GM18511 (cell line): ENCODE data around the gene MINDY4.

Experiments used
- ATAC-seq: cut with Tn5 transposase; IDR thresholded peaks from one replicate; pipeline ENCODE4 v1.9.1; 2021; ENCODE audit warnings: mild to moderate bottlenecking, moderate library complexity; ENCODE audit not compliant: unreplicated experiment

The MINDY4 gene

GRCh38 chr7:30851651-30852307 lies 80.6 kb downstream of the MINDY4 start:
- ATAC-seq: no peak

GRCh38 chr7:30852308-30852684 lies 81.1 kb downstream of the MINDY4 start:
- no peak for ATAC-seq

- no peak for ATAC-seq
Observed at GRCh38 chr7:30852744-30853288, 81.6 kb downstream of the MINDY4 start.

GRCh38 chr7:30853576-30853975 lies 82.4 kb downstream of the MINDY4 start:
- ATAC-seq: no peak

GRCh38 chr7:30855936-30856335 lies 84.7 kb downstream of the MINDY4 start:
- ATAC-seq: no peak

- ATAC-seq: no peak
Observed at GRCh38 chr7:30858576-30858975, 87.4 kb downstream of the MINDY4 start.

GRCh38 chr7:30859202-30859939 lies 88.2 kb downstream of the MINDY4 start:
- no peak for ATAC-seq

- no peak for ATAC-seq
Observed at GRCh38 chr7:30859940-30860496, 88.8 kb downstream of the MINDY4 start.

GRCh38 chr7:30861612-30862011 lies 90.4 kb downstream of the MINDY4 start:
- ATAC-seq: no peak

GRCh38 chr7:30862995-30863705 lies 91.9 kb downstream of the MINDY4 start:
- ATAC-seq: no peak

GRCh38 chr7:30863706-30864035 lies 92.5 kb downstream of the MINDY4 start:
- no peak for ATAC-seq

GRCh38 chr7:30864101-30864500 lies 92.9 kb downstream of the MINDY4 start:
- ATAC-seq: no peak

- ATAC-seq: no peak
Observed at GRCh38 chr7:30865076-30865475, 93.9 kb downstream of the MINDY4 start.

GRCh38 chr7:30865821-30866220 lies 94.6 kb downstream of the MINDY4 start:
- no peak for ATAC-seq

- no peak for ATAC-seq
Observed at GRCh38 chr7:30866939-30867338, 95.7 kb downstream of the MINDY4 start.

- ATAC-seq: no peak
Observed at GRCh38 chr7:30867483-30867882, 96.3 kb downstream of the MINDY4 start.

- no peak for ATAC-seq
Observed at GRCh38 chr7:30869794-30870611, 98.8 kb downstream of the MINDY4 start.

- no peak for ATAC-seq
Observed at GRCh38 chr7:30870821-30871518, 99.8 kb downstream of the MINDY4 start.

- ATAC-seq: no peak
Observed at GRCh38 chr7:30871655-30872054, 100.4 kb downstream of the MINDY4 start.

- ATAC-seq: no peak
Observed at GRCh38 chr7:30873207-30873606, 102.0 kb downstream of the MINDY4 start.
